Suprapubic skin (tissue), 3 donors: ENCODE measurements around the gene ATXN7.
A peak's percentile ranks its signal among the peaks of the same experiment; 100 is the strongest.

Source experiments
- EP300 ChIP-seq: sonication (generic); formaldehyde crosslinking; IDR thresholded peaks from one replicate; pipeline ENCODE4 v1.6.1; 2017; ENCODE audit warnings: antibody characterized with exemption
- TF ChIP-seq, protein P1 (sequence below), 2 donors: fragments of 200-600 bp in 1 of 2; fragments of 450-650 bp in 1 of 2; sonication (generic) in 1 of 2; IDR thresholded peaks; one replicate each; pipeline ENCODE4 v1.5.1; 2016 to 2019; ENCODE audit warnings: antibody characterized with exemption in 2 of 2, mild to moderate bottlenecking in 1 of 2, moderate library complexity in 1 of 2

DNA sequence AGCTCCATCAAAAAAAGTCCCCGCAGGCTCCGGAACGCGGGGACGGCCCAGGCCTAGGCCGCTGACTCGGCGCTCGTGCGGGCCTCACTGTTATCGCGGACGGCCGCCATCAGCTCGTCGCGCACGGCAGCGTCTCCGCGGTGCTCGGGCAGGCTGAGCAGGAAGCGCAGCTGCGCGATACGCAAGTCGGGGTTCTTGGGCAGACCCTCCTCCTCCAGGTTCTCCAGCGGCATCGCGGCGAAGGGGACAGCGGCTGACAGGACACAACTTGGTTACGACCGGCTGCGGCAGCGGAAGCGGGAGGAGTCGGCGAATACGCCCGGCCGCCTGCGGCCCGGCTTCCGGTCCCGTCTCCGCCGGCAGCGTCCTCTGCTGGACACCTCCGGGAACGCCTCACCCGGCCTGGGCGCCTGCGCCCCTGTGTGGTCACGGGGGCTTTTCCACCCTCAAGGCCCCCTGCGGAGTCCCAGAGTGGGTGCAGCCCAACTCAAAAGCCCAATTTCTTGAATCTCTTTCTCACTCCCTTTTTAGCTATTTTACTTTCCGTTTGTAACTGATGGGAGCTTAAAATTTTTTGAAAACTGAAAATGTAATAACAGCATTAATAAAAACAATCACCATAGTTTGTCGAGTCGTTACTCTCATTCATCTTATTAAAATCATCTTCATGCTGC is 159.7 kb downstream of the ATXN7 start, which contains the start of gene PSMD6:
- no peak for TF ChIP-seq EP300
- TF ChIP-seq, protein P1, sequence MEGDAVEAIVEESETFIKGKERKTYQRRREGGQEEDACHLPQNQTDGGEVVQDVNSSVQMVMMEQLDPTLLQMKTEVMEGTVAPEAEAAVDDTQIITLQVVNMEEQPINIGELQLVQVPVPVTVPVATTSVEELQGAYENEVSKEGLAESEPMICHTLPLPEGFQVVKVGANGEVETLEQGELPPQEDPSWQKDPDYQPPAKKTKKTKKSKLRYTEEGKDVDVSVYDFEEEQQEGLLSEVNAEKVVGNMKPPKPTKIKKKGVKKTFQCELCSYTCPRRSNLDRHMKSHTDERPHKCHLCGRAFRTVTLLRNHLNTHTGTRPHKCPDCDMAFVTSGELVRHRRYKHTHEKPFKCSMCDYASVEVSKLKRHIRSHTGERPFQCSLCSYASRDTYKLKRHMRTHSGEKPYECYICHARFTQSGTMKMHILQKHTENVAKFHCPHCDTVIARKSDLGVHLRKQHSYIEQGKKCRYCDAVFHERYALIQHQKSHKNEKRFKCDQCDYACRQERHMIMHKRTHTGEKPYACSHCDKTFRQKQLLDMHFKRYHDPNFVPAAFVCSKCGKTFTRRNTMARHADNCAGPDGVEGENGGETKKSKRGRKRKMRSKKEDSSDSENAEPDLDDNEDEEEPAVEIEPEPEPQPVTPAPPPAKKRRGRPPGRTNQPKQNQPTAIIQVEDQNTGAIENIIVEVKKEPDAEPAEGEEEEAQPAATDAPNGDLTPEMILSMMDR (IDR thresholded peaks at IDR 0.05) = peak; percentile 98 to 99
